GM12878 (cell line): ENCODE measurements around the gene CCDC187. TPM values are rescaled to one million over a fixed set of nuclear protein-coding genes. Genes with fewer than 3 reads are reported as not detected.

Source experiments
- ATAC-seq: fragments of 200-7000 bp; cut with Tn5 transposase; 3 replicates; pipeline ENCODE4 v1.9.1; 2020; ENCODE audit warnings: mild to moderate bottlenecking, moderate library complexity
- BruUV-seq: library from RNA; stranded (reverse); fragments of 400-500 nt; replicated peaks from 2 replicates; lab custom pipeline; 2021; lab: Mats Ljungman, UMichigan
- CTCF ChIA-PET: fragments of 300-600 bp; sonication (Branson Sonifier 250); formaldehyde crosslinking; extraction: SDS; loops from one replicate; lab custom pipeline; 2021; ENCODE audit warnings: inconsistent platforms; lab: Yijun Ruan, JAX
- POLR2A ChIA-PET: fragments of 350-600 bp; formaldehyde crosslinking; extraction: SDS; loops from one replicate; lab custom pipeline; 2021; ENCODE audit warnings: inconsistent platforms; lab: Charles Lee
- RAD21 ChIA-PET: fragments of 300-600 bp; sonication (Branson Sonifier 250); formaldehyde crosslinking; loops from one replicate; lab custom pipeline; 2023; ENCODE audit warnings: antibody characterized with exemption; ENCODE audit not compliant: unreplicated experiment; lab: Charles Lee
- SMC1A ChIA-PET: fragments of 300-600 bp; sonication (Branson Sonifier 250); formaldehyde crosslinking; loops from one replicate; lab custom pipeline; 2023; ENCODE audit not compliant: unreplicated experiment, uncharacterized antibody; lab: Charles Lee
- DNase-seq: peaks from one replicate; pipeline ENCODE4 v3.0.0-alpha.2; 2011; ENCODE audit warnings: low read depth, low spot score
- FAIRE-seq: peaks from 3 replicates; lab custom pipeline; 2011; peaks lifted over from hg19 to GRCh38; lab: Jason Lieb, UNC
- H2AFZ ChIP-seq: 2 replicates; pipeline ENCODE4 v1.6.0; 2011; ENCODE audit warnings: low read depth, low read length, control low read depth; ENCODE audit not compliant: control insufficient read depth
- H3K27ac ChIP-seq: 2 replicates; pipeline ENCODE4 v1.5.1; 2011; ENCODE audit warnings: control low read depth; ENCODE audit not compliant: control insufficient read depth, insufficient read depth
- H3K27me3 ChIP-seq, 2 experiments: replicated peaks in 1 of 2; 2 replicates each; pipeline versions ENCODE4 v1.6.0 to v1.6.1; 2011; ENCODE audit warnings: low read length in 1 of 2; ENCODE audit not compliant: control insufficient read depth in 2 of 2, insufficient read depth in 2 of 2
- H3K36me3 ChIP-seq, 2 experiments: 2 replicates each; pipeline ENCODE4 v1.5.1; 2011; ENCODE audit warnings: low read length in 1 of 2; ENCODE audit not compliant: control insufficient read depth in 2 of 2, insufficient read depth in 2 of 2
- H3K4me1 ChIP-seq: 2 replicates; pipeline ENCODE4 v1.6.1; 2011; ENCODE audit warnings: mild to moderate bottlenecking, low read length, moderate library complexity, mixed read lengths; ENCODE audit not compliant: control insufficient read depth, insufficient read depth
- H3K4me2 ChIP-seq: 2 replicates; pipeline ENCODE4 v1.6.0; 2011; ENCODE audit warnings: control low read depth; ENCODE audit not compliant: control insufficient read depth, insufficient read depth
- H3K4me3 ChIP-seq: fragments of 200-600 bp; sonication (generic); 2 replicates; pipeline ENCODE4 v1.5.1; 2016
- H3K79me2 ChIP-seq: 2 replicates; pipeline ENCODE4 v1.6.0; 2011; ENCODE audit warnings: low read length; ENCODE audit not compliant: control insufficient read depth, insufficient read depth
- H3K9ac ChIP-seq: 2 replicates; pipeline ENCODE4 v1.8.0; 2011; ENCODE audit warnings: low read length, control low read depth, mixed read lengths; ENCODE audit not compliant: control insufficient read depth, insufficient read depth
- H3K9me3 ChIP-seq: replicated peaks from 3 replicates; pipeline ENCODE4 v1.5.1; 2011; ENCODE audit warnings: mild to moderate bottlenecking, low read length; ENCODE audit not compliant: control insufficient read depth, insufficient read depth
- H4K20me1 ChIP-seq: 2 replicates; pipeline ENCODE4 v1.6.0; 2011; ENCODE audit not compliant: control insufficient read depth, insufficient read depth
- CBFB ChIP-seq: IDR thresholded peaks from 2 replicates; pipeline ENCODE4 v1.6.1; 2016; ENCODE audit warnings: antibody characterized with exemption, low read depth
- CHD4 ChIP-seq: fragments of 200-600 bp; sonication (generic); IDR thresholded peaks from 2 replicates; pipeline ENCODE4 v1.6.1; 2016; ENCODE audit warnings: mild to moderate bottlenecking
- NFYB ChIP-seq: IDR thresholded peaks from 2 replicates; pipeline ENCODE4 v1.6.1; 2011; ENCODE audit warnings: low read depth, mild to moderate bottlenecking, low read length, improper control_type of control experiment, moderate library complexity; ENCODE audit not compliant: insufficient read depth
- RB1 ChIP-seq: fragments of 450-650 bp; formaldehyde crosslinking; IDR thresholded peaks from 2 replicates; pipeline ENCODE4 v1.6.1; 2017; ENCODE audit warnings: mild to moderate bottlenecking, borderline replicate concordance
- TCF7 ChIP-seq: IDR thresholded peaks from 2 replicates; pipeline ENCODE4 v1.6.1; 2014; ENCODE audit warnings: antibody characterized with exemption, borderline replicate concordance
- ZBED1 ChIP-seq: IDR thresholded peaks from 2 replicates; pipeline ENCODE4 v1.6.1; 2016; ENCODE audit warnings: borderline replicate concordance
- WGBS: methylation state at CpG from one replicate; pipeline ENCODE4 v1.1.6; 2016; ENCODE audit warnings: low lambda C conversion rate; ENCODE audit not compliant: insufficient replicate concordance, insufficient coverage; ENCODE audit errors: missing lambda C conversion rate; 5-methylcytosine and 5-hydroxymethylcytosine counted together
- in situ Hi-C: fragments of 300-500 bp; cut with MboI; formaldehyde crosslinking; loops from 9 replicates; pipeline ENCODE4 v1.14.3; 2018; ENCODE audit warnings: mixed read lengths
- intact Hi-C: fragments of 100-400 bp; cut with micrococcal nuclease; formaldehyde crosslinking; loops from one replicate; pipeline ENCODE4 v1.14.2; 2022; ENCODE audit not compliant: unreplicated experiment
- polyA plus RNA-seq, 11 experiments: library from polyadenylated mRNA; depleted of rRNA in 4 of 11; unstranded in 6 of 11; stranded (reverse) in 5 of 11; fragments of >200 nt; fragmentation: Nextera tagmentation in 4 of 11; fragmentation: Illumina TruSeq in 1 of 11; extraction: Ambion mirVana in 4 of 11; extraction: Trizol in 1 of 11; gene quantifications; 1 replicate in 1 of 11; 2 replicates in 10 of 11; pipeline versions ENCODE4 v1.2.1 to v1.2.3, GENCODE V29; 2011 to 2016; ENCODE audit warnings: inconsistent platforms in 2 of 11, missing spikeins in 2 of 11, low read depth in 1 of 11
- total RNA-seq, 4 experiments: library from RNA; depleted of rRNA in 3 of 4; stranded (reverse); fragments of >200 nt in 3 of 4; fragmentation: Illumina TruSeq in 1 of 4; extraction: Trizol in 1 of 4; gene quantifications; 2 replicates each; pipeline versions ENCODE4 v1.2.1 to v1.2.3, GENCODE V29; 2013 to 2021

CCDC187 gene
- total and polyA plus RNA-seq, 10 of the 15 experiments (the other 5 are each of a cell fraction or from before 2014, with no cell fraction given) = 0.04 to 0.23 (median 0.04) TPM; not detected in 7

GRCh38 chr9:136230773-136231172 lies 73.1 kb downstream of the CCDC187 start:
- RAD21 ChIA-PET = no interaction called here
- no peak for DNase-seq
- in situ Hi-C loops = no loop called here
- H3K27me3 ChIP-seq = no peaks in the 10 kb centered on the region
- TF ChIP-seq ZBED1 (no peak), NFYB (no peak), CBFB (no peak), CHD4 (no peak)
- TF ChIP-seq, all 136 proteins: peak for 0
- Histone ChIP-seq H3K9ac (no peak overlapping the region), H3K4me1 (peaks cover 8% of the 10 kb centered on the region), H3K4me2 (no peak overlapping the region), H2AFZ (no peak overlapping the region), H3K27ac (no peak overlapping the region), H3K36me3 (peaks cover 3 to 19% of the 10 kb centered on the region in 2 experiments; a peak in 3 of 4 replicates), H3K79me2 (peaks cover 2% of the 10 kb centered on the region; the same call in 1 of the 2 replicates), H3K4me3 (no peak overlapping the region), H4K20me1 (no peaks in the 10 kb centered on the region), H3K9me3 (no peaks in the 10 kb centered on the region)
- ChIA-PET POLR2A (no interaction called here), CTCF (no interaction called here), SMC1A (no interaction called here)
- FAIRE-seq (no peak), ATAC-seq (no peak)
- intact Hi-C loops = no loop called here
- no TSS peak for BruUV-seq
- 86% methylated on average over 9 of the region's 9 CpGs for WGBS

- peaks cover 3% of the 10 kb centered on the region for H3K79me2 ChIP-seq
- H3K9ac ChIP-seq = no peak overlapping the region
Measured at GRCh38 chr9:136230365-136230764, 73.5 kb downstream of the CCDC187 start.

More at GRCh38 chr9:136230365-136230764, 73.5 kb downstream of the CCDC187 start:
- TF ChIP-seq RB1 (no peak), TCF7 (no peak)
- CTCF ChIA-PET = no interaction called here
- WGBS = 86% methylated on average over 10 of the region's 10 CpGs
- Histone ChIP-seq H3K36me3 (peaks cover 3 to 15% of the 10 kb centered on the region in 2 experiments; a peak in 3 of 4 replicates), H3K4me2 (no peak overlapping the region), H3K4me3 (no peak overlapping the region), H3K4me1 (peaks cover 12% of the 10 kb centered on the region), H2AFZ (no peak overlapping the region), H3K9me3 (no peaks in the 10 kb centered on the region), H4K20me1 (no peaks in the 10 kb centered on the region), H3K27ac (no peak overlapping the region), H3K27me3 (no peaks in the 10 kb centered on the region)
- no TSS peak for BruUV-seq
- no peak for FAIRE-seq
- intact Hi-C loops = no loop called here
- POLR2A ChIA-PET = no interaction called here
- SMC1A ChIA-PET = no interaction called here
- in situ Hi-C loops = no loop called here
- ATAC-seq = no peak
- RAD21 ChIA-PET = no interaction called here
- no peak for DNase-seq
